HG02870 (cell line): ENCODE results near the gene SSUH2.

Source experiments
- ATAC-seq: cut with Tn5 transposase; IDR thresholded peaks from one replicate; pipeline ENCODE4 v1.9.1; 2021; ENCODE audit warnings: mild to moderate bottlenecking, moderate library complexity; ENCODE audit not compliant: unreplicated experiment

Gene SSUH2

DNA sequence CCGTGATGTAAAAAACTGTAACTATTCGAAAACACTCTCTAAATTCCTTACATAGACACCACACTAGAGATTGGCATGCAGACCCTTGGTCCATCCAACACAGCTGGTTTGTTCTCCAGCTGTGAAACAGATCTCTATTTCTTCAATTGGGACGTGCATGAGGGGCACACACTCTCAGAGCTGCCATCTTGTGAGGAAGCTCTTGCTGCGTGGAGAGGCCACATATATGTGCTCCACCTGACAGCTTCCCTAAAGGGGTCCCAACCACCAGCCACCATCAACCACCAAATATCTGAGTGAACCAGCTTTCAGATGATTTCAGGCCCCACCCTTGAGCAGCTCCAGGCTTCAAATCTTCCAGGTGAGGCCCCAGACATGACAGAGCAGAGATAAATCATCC is 25.6 kb downstream of the SSUH2 start:
- ATAC-seq: no peak

DNA sequence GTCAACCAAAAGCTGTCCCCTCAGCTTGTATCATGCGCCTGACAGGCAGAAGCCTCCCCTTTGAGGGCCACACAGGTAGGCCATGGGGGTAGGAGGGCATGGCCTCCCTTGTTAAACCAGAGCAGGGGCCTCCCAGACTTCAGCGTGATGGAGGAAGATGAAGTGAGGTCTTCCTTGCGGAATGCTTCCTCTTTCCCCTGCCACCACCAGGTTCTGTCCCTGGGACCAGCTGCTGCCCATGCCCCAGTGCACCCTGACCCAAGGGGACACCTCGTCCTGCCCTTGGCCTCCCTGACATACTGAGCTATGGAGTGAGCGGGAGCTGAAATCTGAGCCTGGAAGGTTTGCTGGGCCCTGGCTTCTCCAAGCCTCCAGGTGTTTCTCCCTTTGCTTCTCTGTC is 26.7 kb downstream of the SSUH2 start:
- no peak for ATAC-seq

DNA sequence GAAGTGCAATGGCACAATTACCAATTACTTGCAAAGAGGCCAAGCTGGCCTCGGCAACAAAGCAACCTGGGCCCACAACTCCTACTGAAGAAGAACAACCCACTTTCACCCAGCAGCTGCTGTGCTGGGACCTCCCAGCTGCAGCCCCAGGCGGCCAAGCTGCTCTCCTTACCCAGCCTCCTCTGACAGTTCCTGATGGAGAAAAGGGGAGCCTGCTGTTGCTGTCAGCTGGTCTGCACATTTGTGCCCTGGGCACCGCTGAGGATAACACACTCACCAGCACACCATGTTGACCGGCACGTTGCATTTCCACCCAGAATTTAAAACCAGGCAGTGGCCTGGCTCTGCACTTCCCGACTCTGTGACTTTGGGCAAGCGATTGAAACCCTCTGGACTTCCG is 33.6 kb downstream of the SSUH2 start:
- ATAC-seq: no peak

DNA sequence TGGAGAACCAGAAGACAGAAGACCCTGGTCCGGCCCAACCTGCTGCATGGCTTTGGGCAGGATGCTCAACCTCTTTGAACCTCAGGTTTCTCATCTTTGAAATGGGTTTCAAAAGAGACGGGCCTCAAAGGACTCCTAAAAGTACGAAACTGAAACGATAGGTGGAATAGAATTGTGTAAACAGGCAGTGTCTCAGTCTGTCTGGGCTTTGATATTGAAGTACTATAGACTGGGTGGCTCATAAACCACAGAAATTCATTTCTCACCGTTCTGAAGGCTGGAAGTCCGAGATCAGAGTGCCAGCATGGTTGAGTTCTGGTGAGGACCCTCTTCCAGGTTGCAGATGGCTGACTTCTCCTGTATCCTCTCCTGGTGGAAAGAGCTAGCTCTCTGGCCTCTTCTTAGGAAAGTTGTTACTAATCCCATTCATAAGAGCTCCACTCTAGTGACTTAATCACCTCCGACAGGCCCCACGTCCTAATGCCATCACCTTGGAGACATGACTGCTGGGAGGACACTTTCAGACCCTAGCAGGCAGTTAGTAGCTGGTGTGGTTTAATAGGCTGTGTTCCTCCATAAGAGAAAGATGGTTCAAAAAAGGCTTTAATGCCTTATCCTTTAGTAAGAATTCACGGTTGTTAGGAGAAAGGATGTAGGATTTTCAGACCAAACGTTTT is 35.7 kb downstream of the SSUH2 start:
- no peak for ATAC-seq

DNA sequence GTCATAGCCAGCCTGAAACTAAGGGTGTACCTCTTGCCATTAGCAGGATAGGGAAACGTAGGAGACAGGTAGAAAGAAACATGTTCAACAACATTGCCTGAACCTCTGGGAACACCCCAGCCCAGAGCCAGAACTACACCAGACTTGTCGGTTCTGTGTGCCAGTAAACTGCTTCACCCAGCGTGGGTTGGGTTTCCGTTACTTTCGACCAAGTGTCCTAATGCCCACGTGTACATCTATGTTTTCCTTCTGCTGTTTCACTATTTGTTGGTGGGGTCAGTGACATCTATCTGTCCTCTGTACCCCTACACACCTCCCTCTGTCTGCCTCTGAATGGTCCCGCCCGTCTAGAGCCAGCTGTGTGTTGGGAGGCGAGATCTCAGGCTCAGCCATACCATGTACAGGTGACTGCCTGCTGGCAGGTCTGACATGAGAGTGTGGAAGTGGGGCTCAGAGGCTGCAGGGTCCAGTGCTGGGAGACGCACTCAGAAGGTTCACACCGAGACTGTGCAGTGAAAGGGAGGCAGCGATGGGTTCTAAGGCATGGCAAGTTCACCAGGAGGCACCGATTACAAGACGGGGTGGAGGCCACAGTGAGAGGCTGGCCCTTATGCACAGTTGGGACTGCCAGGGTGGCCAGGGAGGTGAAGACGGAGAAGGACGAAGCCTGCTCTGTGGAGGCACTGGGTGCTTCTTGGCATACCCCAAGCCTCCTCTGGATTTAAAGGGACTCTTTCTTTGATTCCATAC is 36.4 kb downstream of the SSUH2 start:
- no peak for ATAC-seq

DNA sequence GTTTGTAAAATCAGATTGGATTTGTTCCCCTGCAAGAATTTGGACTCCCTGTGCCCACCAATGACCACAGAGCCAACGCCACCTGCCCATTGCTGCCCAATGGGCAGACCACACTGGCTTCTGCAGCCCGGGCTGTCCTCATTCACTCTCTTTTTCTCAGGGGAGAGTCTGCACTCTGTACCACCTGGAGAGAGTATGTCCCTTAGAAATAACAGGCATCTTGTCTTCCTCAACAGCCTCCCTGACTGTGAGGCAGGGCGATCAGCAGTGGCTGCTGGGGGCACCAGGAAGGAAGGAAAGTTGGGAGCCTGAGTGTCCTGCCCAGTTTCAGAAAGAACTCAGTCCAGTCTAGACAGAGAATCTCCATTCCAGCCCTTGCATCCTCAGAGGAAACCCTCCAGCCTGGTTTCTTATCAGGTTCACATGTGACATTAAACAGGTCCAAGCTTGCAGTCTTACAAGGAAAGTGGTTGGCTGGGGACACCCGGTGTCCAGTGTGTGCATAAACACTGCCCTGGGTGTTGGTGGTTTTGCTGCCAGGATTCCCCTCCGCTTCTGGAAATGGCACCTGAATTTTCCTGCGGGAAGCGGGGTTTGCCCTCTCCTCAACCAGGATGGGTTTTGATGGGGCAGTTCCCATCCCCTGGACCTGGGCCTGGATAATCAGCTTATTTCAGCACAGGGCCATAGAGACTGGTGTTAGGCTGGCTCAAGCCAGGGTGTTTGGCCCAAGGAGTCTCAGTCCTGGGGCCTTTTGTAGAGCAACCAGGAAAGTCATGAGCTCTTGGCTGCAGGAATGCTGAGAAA is 37.2 kb downstream of the SSUH2 start:
- ATAC-seq: peak; percentile 85

DNA sequence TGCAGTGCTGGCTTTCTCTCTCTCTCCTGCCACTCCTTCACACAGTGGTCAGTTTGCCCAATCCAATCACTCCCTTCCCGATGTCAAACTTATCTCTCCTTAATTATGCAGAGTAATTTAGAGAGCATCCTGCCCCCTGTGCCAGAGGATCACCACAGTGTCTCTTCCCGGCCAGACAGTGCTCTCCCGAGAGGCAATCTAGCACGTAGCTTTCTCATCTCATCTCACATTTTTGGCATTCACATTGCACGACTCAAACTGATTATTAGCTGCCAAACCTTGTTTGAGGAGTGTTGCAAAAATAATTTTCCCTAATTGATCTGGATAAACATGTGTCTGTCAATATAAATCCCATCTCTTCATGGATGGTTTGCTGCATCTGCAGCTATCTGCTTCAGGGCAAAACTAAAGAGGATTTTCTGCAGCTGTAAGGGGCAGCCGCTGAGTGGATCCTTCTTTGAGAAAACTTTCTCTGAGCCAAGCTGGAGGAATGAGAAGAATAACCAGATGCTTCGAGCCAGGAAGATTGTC is 37.8 kb downstream of the SSUH2 start:
- no peak for ATAC-seq

DNA sequence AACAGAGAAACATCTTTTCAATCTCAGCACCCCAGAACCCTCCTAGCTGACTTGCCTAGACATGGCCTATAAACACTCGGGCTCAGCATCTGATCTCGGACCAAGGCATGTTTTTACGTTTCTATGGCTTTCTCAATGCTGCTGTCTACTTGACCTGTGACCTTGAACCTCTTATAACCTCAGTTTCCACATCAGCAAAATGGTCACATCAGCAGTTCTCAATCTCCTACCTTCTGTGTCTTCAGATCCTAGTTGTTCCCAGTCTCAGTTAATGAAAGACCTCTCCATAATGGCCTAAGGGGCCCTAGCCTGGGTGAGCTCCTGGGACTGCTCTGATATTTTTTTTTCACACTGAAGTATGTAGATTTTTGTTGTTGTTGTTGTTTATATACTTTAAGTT is 39.6 kb downstream of the SSUH2 start:
- ATAC-seq: no peak

DNA sequence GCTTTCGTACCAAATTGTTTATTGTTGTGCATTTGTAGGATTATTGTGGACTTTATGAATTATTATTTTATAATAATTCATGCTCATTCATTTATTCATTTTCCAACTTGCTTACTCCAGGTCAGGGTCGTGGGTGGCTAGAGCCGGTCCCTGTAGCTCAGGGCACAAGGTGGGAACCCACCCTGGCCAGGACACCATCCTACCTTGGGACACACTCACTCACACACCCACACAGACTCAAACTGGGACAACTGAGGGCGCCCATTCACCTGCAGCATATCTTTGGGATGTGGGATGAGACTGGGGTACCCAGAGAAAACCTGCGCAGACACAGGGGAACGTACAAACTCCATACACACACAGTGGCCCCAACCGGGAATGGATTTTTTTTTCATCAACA is 40.6 kb downstream of the SSUH2 start:
- no peak for ATAC-seq

DNA sequence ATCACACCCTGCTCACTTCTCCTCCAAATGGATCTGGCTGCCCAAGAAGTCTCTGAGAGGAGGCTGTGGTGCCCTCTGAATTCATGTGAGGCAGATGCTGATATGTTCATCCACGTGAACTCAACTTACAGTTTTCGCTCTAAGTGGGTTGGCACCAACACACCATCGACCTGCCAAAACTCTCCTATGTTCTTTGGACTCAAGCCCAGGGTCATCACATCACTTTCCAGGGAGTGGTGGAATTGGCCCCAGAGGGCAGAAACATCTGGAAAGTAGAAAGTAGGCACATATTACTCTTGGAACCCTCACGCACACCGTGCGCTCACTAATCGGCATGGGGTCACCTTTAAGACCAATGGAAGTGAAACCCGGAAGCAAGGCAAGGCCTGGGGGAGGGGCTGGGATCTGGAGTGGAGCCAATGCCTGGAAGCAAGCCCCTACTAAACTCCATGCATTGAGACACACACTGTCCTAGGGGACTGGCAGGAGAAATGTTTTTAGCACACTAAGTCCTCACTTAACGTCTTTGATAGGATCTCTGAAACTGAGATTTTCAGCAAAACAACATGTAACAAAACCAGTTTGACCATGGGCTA is 41.4 kb downstream of the SSUH2 start:
- no peak for ATAC-seq

DNA sequence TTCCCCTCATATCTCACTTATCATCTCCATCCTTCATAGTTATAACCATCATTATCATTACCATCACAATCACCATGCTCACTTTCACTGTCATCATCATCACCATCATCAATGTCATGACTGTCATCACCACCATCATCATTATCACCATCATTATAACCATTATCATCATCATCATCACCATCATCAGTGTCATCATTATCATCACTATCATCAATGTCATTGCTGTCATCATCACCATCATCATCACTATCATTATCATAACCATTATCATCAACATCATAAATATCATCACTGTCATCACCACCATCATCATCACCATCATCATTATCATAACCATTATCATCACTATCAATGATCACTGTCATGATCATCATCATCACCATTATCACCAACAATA is 44.1 kb downstream of the SSUH2 start:
- ATAC-seq: no peak

DNA sequence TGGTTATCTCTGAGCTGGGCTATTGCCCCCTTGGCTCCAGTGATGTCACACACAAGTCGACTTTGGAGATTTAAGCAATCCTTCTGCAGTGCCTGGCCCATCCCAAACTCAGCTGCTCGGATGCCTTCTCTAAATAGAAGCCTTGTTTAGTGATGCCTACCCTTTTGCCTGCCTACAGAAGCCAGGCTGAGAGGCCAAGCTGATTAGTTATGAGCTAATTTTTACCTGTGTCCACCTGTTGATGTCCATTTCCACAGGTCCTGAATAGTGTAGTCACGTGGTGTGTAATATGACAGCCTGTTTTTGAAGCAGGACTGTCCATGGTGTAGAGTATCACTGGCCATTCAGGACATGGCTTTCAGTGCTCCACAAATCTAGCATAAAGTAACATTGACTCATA is 45.5 kb downstream of the SSUH2 start:
- no peak for ATAC-seq

DNA sequence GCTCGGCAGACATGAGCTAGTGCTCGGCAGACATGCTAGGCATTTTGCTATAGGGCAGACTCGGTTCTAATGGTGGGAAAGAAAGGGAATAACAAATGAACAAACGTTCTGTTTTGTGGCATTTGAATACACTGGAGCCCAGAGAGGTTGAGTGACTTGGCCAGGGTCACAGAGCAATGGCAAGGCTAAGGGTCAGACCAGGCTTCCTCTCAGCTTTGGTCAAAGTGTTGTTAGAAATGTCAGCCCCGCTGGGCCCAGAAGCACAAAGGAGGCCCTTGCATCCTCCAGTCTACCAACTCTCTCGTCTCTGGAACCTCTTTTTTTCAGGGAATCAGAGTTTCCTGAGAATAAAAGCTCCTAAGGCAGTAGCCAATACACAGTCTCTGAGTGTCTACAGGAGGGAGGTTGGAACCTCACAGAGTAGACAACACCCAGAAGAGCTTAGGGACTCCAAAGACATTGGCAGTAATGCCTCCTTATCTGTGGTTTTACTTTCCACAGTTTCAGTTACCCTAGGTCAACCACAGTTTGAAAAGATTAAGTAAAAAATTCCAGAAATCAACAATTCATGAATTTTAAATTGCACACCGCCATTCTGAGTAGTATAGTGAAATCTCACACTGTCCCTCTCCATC is 47.3 kb downstream of the SSUH2 start:
- no peak for ATAC-seq

DNA sequence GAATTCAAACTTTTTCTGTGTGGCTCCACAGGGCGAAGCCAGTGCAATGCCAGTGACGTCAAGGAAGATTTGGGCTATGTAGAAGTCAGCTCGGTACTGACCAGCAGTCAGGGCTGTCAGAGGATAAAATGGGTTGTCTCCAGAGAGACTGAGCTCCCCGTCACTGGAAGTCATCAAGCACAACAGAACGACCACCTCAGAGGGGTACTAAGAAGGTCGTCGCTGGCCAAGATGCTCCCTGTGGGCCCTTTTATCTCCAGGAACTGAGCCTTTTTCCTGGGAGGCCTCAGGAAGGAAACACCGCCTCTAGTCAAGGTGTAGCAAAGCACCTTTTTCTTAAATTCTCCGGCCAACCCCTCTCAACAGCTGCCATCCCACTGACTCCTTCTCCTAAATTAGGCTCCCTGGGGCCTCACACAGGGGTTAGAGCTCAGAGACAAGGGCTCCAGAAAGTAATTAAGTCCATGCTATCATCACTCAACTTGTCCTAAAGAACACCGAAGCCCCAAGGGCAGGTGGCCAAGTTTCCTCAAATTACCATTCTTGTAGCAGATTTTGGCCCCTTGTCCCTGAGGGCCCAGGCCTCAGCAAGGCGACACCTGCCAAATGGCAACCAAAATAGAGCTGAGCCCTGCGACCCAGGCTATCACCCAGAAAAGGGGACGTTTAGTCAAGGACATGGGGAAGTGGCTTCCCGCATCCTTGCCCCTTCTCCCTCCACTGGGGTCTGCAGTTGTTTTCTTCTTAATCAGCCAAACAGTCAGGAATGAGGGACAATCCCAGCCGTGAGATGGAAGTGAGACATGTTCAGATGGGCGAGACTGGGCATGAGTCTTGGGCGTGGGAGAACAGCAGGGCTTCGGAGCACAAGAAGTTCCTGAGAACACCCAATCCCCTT is 48.0 kb downstream of the SSUH2 start:
- no peak for ATAC-seq

DNA sequence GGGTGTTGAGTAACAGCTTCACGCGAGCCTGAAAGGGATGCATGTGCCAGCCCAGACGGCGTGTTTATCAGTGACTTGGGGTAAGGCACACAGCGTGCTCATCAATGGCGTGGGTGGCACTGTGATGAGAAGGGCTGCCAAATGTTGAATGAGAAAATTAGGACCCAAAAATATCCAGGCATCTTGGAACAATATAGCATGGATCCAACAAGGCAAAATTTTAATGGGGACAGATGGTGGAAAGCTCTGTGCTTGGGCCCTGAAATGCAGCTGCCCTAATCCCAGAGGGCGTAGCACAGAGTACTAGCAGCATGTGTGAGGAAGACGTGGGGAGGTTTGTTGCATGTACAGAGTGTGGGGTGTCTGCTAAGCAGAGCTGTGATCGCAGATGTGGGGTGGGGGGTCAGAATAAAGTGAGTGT is 48.9 kb downstream of the SSUH2 start:
- no peak for ATAC-seq

DNA sequence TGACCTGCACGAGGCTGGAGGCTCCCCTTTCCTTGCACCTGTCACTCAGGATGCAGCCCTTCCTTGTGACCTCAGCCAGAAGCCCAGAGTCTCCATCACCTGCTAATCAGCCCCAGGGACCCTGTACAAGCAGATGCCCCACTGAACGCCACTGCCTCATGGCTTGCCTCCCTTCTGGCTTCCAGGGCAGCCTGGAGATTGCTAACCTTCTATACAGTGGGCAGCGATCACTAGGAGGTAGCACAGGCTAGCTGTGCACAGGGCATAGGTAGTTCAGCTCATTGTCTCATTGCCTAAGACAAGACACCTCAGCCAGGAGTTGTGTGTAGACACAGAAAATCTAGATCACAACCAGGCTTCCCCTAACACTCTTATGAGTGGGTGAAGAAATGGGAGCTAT is 49.3 kb downstream of the SSUH2 start:
- ATAC-seq: no peak

DNA sequence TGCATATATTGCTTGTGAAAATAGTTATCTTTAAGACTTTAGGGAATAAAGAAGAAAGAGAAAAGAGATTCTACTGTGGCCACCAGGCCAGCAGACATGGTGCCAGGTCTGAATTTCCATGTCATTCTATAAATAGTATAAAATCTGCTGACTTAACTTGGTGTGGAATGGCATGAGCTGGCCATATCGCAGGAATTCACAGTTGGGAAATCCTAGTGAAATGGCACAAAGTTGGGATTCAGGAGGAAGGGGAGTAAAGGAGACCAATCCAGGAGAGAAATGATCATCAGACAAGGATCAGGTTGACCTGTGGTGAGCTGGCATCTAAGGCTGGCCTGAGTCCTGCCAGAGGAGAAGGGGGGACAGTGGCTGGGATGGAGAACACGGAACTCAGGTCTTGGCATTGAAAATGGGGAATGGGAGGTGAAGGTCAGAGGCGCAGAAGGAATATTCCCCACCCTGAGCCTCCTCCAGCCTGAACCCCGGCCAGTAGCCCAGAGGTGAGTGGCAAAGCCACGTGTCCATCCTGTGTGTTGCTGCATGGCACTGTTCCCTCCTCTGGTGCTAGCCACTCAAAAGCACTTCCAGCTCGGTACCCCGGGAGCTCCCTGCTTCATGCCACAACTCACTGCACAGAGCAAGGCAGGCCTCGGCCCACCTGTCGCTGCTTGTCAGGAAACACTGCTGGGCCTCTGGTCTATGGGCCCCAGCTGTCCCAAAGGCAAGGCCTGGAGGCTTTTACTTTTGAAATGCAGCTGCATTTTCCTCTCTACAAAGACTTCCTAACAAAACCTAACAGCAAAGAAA is 51.4 kb downstream of the SSUH2 start:
- no peak for ATAC-seq

DNA sequence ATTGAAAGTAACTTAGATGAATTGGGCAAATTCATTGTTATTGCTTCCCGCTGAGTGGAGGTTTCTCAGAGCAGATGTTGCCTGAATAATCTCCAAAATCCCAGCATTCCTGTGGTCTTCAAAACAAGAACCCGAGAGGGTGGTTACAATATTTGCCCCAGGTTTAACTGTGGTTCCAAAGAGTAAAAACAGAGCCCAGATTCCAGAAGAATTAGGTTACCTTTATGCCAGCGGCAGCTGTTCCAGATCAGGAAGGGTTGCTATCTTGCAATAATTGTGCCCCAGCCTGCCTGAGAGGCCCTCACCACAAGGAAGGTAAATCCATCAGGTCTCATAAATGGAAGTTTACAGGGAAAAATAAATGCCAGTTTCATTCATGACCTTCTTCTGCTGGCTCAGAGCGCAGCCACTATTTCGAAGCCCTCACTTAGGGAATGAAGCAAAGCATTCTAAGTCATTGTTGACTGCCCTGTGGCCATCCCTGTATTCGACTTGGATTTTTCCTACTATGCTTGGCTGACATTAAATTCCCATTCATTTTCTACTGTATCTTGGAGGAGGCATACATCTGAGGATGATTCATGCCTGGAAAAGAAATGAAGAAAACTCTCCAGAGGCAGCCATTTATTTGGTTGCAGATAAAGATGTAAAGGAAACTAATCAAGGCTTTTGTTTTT is 54.6 kb downstream of the SSUH2 start:
- ATAC-seq: no peak
